ENCODE data around the gene ATXN7L1.

DNA sequence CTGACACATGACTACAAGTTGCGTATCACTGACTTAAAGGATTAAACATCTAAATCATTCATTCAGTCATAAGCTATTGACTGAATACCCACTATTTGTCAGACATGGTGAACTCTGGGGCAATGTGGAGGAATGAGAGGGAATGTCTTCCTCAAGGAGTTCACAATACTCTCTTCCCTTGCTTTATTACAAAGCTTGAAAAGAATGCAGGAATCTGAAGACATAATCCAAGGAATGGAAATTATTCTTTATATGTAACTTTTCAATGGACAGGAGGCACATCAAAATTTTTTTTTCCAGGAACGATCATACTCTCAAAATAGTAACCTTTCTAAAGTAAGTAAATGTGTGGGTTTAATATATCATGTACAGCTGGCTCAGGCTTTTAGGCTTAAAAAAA, 111.9 kb downstream of the ATXN7L1 start:
- TF ChIP-seq CTCF (conservative IDR thresholded peaks at IDR 0.05; ENCODE audit: low read length) (no peak), EZH2phosphoT487 (IDR thresholded peaks at IDR 0.05; ENCODE audit: borderline replicate concordance, low read depth, low read length) (no peak)

All from OCI-LY7 (cell line).